ENCODE measurements around the gene LAMC3.

LAMC3 gene

GRCh38 chr9:131013015-131013755 lies 4.2 kb downstream of the LAMC3 start:
- DNase-seq: no peak

- DNase-seq: no peak
Measured at GRCh38 chr9:131013771-131014676, 5.0 kb downstream of the LAMC3 start.

- no peak for DNase-seq
Measured at GRCh38 chr9:131015112-131015511, 6.1 kb downstream of the LAMC3 start.

- no peak for DNase-seq
Measured at GRCh38 chr9:131015876-131016397, 7.0 kb downstream of the LAMC3 start.

GRCh38 chr9:131017067-131017466 lies 8.1 kb downstream of the LAMC3 start:
- DNase-seq: no peak

- no peak for DNase-seq
Measured at GRCh38 chr9:131018621-131019020, 9.6 kb downstream of the LAMC3 start.

GRCh38 chr9:131019388-131020239 lies 10.6 kb downstream of the LAMC3 start:
- no peak for DNase-seq

GRCh38 chr9:131020388-131020787 lies 11.4 kb downstream of the LAMC3 start:
- DNase-seq: no peak

GRCh38 chr9:131020862-131021261 lies 11.9 kb downstream of the LAMC3 start:
- DNase-seq: no peak

GRCh38 chr9:131021785-131022184 lies 12.8 kb downstream of the LAMC3 start:
- no peak for DNase-seq

GRCh38 chr9:131024978-131025868 lies 16.2 kb downstream of the LAMC3 start:
- DNase-seq: no peak

GRCh38 chr9:131025953-131026858 lies 17.2 kb downstream of the LAMC3 start:
- no peak for DNase-seq

- no peak for DNase-seq
Measured at GRCh38 chr9:131027048-131027871, 18.3 kb downstream of the LAMC3 start.

GRCh38 chr9:131027872-131028179 lies 18.9 kb downstream of the LAMC3 start:
- DNase-seq: no peak

GRCh38 chr9:131028221-131028884 lies 19.4 kb downstream of the LAMC3 start:
- no peak for DNase-seq

- no peak for DNase-seq
Measured at GRCh38 chr9:131028931-131029573, 20.1 kb downstream of the LAMC3 start.

GRCh38 chr9:131029574-131029952 lies 20.6 kb downstream of the LAMC3 start:
- DNase-seq: no peak

GRCh38 chr9:131030239-131031004 lies 21.4 kb downstream of the LAMC3 start:
- DNase-seq: no peak

Data from NCI-H1436 (cell line).